H9 (cell line): ENCODE results near the gene SLC36A3. TPM values are rescaled to one million over a fixed set of nuclear protein-coding genes. Genes with fewer than 3 reads are reported as not detected.

Experiments
- DNase-seq: peaks from one replicate; pipeline ENCODE4 v3.0.0-alpha.2; 2017
- H2AFZ ChIP-seq: one replicate; pipeline ENCODE4 v1.6.1; 2013; ENCODE audit warnings: mild to moderate bottlenecking, low read length, control low read depth, moderate library complexity
- H2AK5ac ChIP-seq: 2 replicates; pipeline ENCODE4 v1.6.1; 2013; ENCODE audit warnings: low read length, control low read depth, mixed read lengths; ENCODE audit not compliant: insufficient read length
- H2BK120ac ChIP-seq: one replicate; pipeline ENCODE4 v1.6.1; 2013; ENCODE audit warnings: low read depth, mild to moderate bottlenecking, low read length, control low read depth, inconsistent platforms; ENCODE audit not compliant: poor library complexity, severe bottlenecking
- H2BK12ac ChIP-seq: 2 replicates; pipeline ENCODE4 v1.6.1; 2013; ENCODE audit warnings: low read length, control low read depth, mixed read lengths, low read depth; ENCODE audit not compliant: insufficient read length
- H2BK15ac ChIP-seq: 2 replicates; pipeline ENCODE4 v1.6.1; 2013; ENCODE audit warnings: low read depth, low read length, control low read depth
- H2BK20ac ChIP-seq: one replicate; pipeline ENCODE4 v1.6.1; 2013; ENCODE audit warnings: low read depth, mild to moderate bottlenecking, low read length, control low read depth, inconsistent platforms; ENCODE audit not compliant: poor library complexity, severe bottlenecking
- H2BK5ac ChIP-seq: 2 replicates; pipeline ENCODE4 v1.6.1; 2013; ENCODE audit warnings: low read length, control low read depth, mixed read lengths; ENCODE audit not compliant: insufficient read length
- H3K14ac ChIP-seq: 2 replicates; pipeline ENCODE4 v1.6.1; 2013; ENCODE audit warnings: low read length, control low read depth; ENCODE audit not compliant: insufficient read depth
- H3K18ac ChIP-seq: 2 replicates; pipeline ENCODE4 v1.6.1; 2013; ENCODE audit warnings: low read depth, mild to moderate bottlenecking, mixed read lengths, low read length, control low read depth; ENCODE audit not compliant: insufficient read length
- H3K23ac ChIP-seq: 2 replicates; pipeline ENCODE4 v1.6.1; 2013; ENCODE audit warnings: low read length, control low read depth, mixed read lengths, low read depth; ENCODE audit not compliant: insufficient read length
- H3K23me2 ChIP-seq: 2 replicates; pipeline ENCODE4 v1.6.1; 2013; ENCODE audit warnings: low read depth, mild to moderate bottlenecking, mixed read lengths, low read length, control low read depth; ENCODE audit not compliant: insufficient read length, poor library complexity, severe bottlenecking
- H3K27ac ChIP-seq: 2 replicates; pipeline ENCODE4 v1.5.1; 2013; ENCODE audit warnings: low read length, control low read depth, mixed read lengths, low read depth; ENCODE audit not compliant: insufficient read length
- H3K27me3 ChIP-seq: 2 replicates; pipeline ENCODE4 v1.6.1; 2013; ENCODE audit warnings: low read length, control low read depth, inconsistent platforms; ENCODE audit not compliant: insufficient read depth
- H3K4ac ChIP-seq: 2 replicates; pipeline ENCODE4 v1.6.1; 2013; ENCODE audit warnings: low read depth, mild to moderate bottlenecking, control low read depth, inconsistent platforms, low read length, moderate library complexity
- H3K4me1 ChIP-seq: 2 replicates; pipeline ENCODE4 v1.6.1; 2013; ENCODE audit warnings: low read length, control low read depth, inconsistent platforms; ENCODE audit not compliant: insufficient read depth
- H3K4me2 ChIP-seq: 2 replicates; pipeline ENCODE4 v1.6.1; 2013; ENCODE audit warnings: low read length, control low read depth, mixed read lengths; ENCODE audit not compliant: insufficient read length, insufficient read depth
- H3K56ac ChIP-seq: 2 replicates; pipeline ENCODE4 v1.6.1; 2013; ENCODE audit warnings: low read depth, mild to moderate bottlenecking, mixed read lengths, low read length, control low read depth; ENCODE audit not compliant: insufficient read length
- H3K79me1 ChIP-seq: 2 replicates; pipeline ENCODE4 v1.6.1; 2013; ENCODE audit warnings: low read depth, mild to moderate bottlenecking, moderate library complexity, low read length, control low read depth, inconsistent platforms; ENCODE audit not compliant: insufficient read depth, poor library complexity, severe bottlenecking
- H3K79me2 ChIP-seq: 2 replicates; pipeline ENCODE4 v1.6.1; 2013; ENCODE audit warnings: low read length, control low read depth, inconsistent platforms; ENCODE audit not compliant: insufficient read depth
- H3K9ac ChIP-seq: 2 replicates; pipeline ENCODE4 v1.6.1; 2013; ENCODE audit warnings: low read length, control low read depth, mixed read lengths; ENCODE audit not compliant: insufficient read length; ENCODE audit errors: extremely low read depth
- H3K9me3 ChIP-seq: one replicate; pipeline ENCODE4 v1.6.1; 2013; ENCODE audit warnings: low read depth, low read length, inconsistent platforms; ENCODE audit not compliant: control insufficient read depth
- H3T11ph ChIP-seq: one replicate; pipeline ENCODE4 v1.6.1; 2013; ENCODE audit warnings: mild to moderate bottlenecking, low read length, control low read depth, inconsistent platforms
- H4K20me1 ChIP-seq: one replicate; pipeline ENCODE4 v1.6.1; 2013; ENCODE audit not compliant: control insufficient read depth, insufficient read length, insufficient read depth
- H4K5ac ChIP-seq: 2 replicates; pipeline ENCODE4 v1.6.1; 2013; ENCODE audit warnings: low read depth, mild to moderate bottlenecking, mixed read lengths, low read length, control low read depth; ENCODE audit not compliant: insufficient read length
- H4K8ac ChIP-seq: replicated peaks from 2 replicates; pipeline ENCODE4 v1.6.1; 2013; ENCODE audit warnings: low read length, control low read depth, mixed read lengths, low read depth; ENCODE audit not compliant: insufficient read length
- H4K91ac ChIP-seq: 2 replicates; pipeline ENCODE4 v1.6.1; 2013; ENCODE audit warnings: low read depth, mild to moderate bottlenecking, moderate library complexity, mixed read lengths, low read length, control low read depth; ENCODE audit not compliant: insufficient read length
- H3K27ac Mint-ChIP-seq, 3 experiments: 2 replicates in 2 of 3; 3 replicates in 1 of 3; pipeline ENCODE4 v1.8.0; 2020 to 2021; ENCODE audit warnings: mixed read lengths in 3 of 3, mild to moderate bottlenecking in 1 of 3, moderate library complexity in 1 of 3
- H3K27me3 Mint-ChIP-seq: 2 replicates; pipeline ENCODE4 v1.8.0; 2021; ENCODE audit warnings: low read depth, mild to moderate bottlenecking, moderate library complexity, mixed read lengths
- H3K36me3 Mint-ChIP-seq, 3 experiments: 2 replicates in 2 of 3; 3 replicates in 1 of 3; pipeline ENCODE4 v1.8.0; 2020 to 2021; ENCODE audit warnings: low read depth in 3 of 3, mixed read lengths in 3 of 3; ENCODE audit not compliant: insufficient read depth in 1 of 3
- H3K4me1 Mint-ChIP-seq, 2 experiments: 2 replicates each; pipeline ENCODE4 v1.8.0; 2020; ENCODE audit warnings: mixed read lengths in 2 of 2
- H3K4me3 Mint-ChIP-seq, 2 experiments: 2 replicates in 1 of 2; 3 replicates in 1 of 2; pipeline ENCODE4 v1.8.0; 2020 to 2021; ENCODE audit warnings: mild to moderate bottlenecking in 2 of 2, mixed read lengths in 2 of 2, moderate library complexity in 1 of 2
- H3K9me3 Mint-ChIP-seq, 2 experiments: 2 replicates in 1 of 2; 3 replicates in 1 of 2; pipeline ENCODE4 v1.8.0; 2020; ENCODE audit warnings: mild to moderate bottlenecking in 2 of 2, mixed read lengths in 2 of 2, moderate library complexity in 1 of 2
- WGBS: extraction: QIAGEN DNeasy Blood & Tissue Kit; methylation state at CpG from one replicate; pipeline ENCODE4 v1.1.7; 2013; ENCODE audit warnings: missing lambda C conversion rate, low lambda C conversion rate, mixed read lengths; ENCODE audit not compliant: insufficient read length; ENCODE audit errors: extremely low coverage; 5-methylcytosine and 5-hydroxymethylcytosine counted together
- total RNA-seq: library from RNA; stranded (reverse); gene quantifications from 2 replicates; pipeline ENCODE4 v1.2.1, GENCODE V29; 2021
- TF ChIP-seq, protein P1 (sequence below): fragments of 200-600 bp; sonication (generic); conservative IDR thresholded peaks from 3 replicates; pipeline ENCODE4 v1.8.0; 2021; ENCODE audit warnings: antibody characterized with exemption, mild to moderate bottlenecking

The SLC36A3 gene
- total RNA-seq, 1 experiment from 2014 or later, result not detected

DNA sequence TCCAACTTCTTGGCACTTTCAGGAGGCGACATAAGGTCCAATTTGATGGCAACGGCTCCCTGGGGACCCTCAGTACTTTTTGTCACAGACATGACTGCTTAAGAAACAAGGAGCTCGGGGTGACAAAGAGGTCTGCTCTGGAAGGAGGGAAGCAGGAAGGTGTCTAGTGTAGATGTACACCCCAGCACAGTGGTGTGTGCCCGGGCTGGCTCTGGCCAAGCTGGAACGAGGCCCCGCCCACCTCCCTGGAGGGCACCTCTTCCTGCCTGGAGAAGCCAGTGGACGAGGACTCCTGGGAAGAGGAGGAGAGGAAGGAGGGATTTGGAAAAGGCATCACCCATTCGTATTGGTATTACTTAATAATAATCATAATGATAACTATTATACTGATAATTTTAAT lies 43.8 kb upstream of the SLC36A3 start, which contains the start of gene SLC36A2:
TSS of gene SLC36A2 (minus strand) at position 191 of the 400 bp plus-strand sequence. CDS start at position 92, 99 bp downstream.
- H3K14ac ChIP-seq, result no peak within 1 kb of the TSS
- H3K79me1 ChIP-seq, result no peaks in the 10 kb centered on the region
- H2BK5ac ChIP-seq, result no peak within 1 kb of the TSS
- H3K4me2 ChIP-seq, result no peak within 1 kb of the TSS
- H3K4me1 Mint-ChIP-seq, result peaks cover 48 to 57% of the 10 kb centered on the region in 2 experiments
- no peaks in the 10 kb centered on the region for H3K79me2 ChIP-seq
- peaks cover 94% of the 10 kb centered on the region for H3K27me3 Mint-ChIP-seq
- WGBS, result no CpG with 5 or more reads among the region's 8 CpGs
- H3K4me3 Mint-ChIP-seq, result no peak within 1 kb of the TSS
- no peak within 1 kb of the TSS for H3K27ac ChIP-seq
- no peak within 1 kb of the TSS for H2BK120ac ChIP-seq
- H3K4me1 ChIP-seq, result peaks cover 3% of the 10 kb centered on the region; the same call in 1 of the 2 replicates
- H3K4ac ChIP-seq, result no peak within 1 kb of the TSS
- H3K27ac Mint-ChIP-seq, result no peak within 1 kb of the TSS
- no peak within 1 kb of the TSS for H3T11ph ChIP-seq
- no peaks in the 10 kb centered on the region for H3K9me3 Mint-ChIP-seq
- H4K20me1 ChIP-seq, result no peaks in the 10 kb centered on the region
- H3K23me2 ChIP-seq, result no peaks in the 10 kb centered on the region
- H4K91ac ChIP-seq, result no peak within 1 kb of the TSS
- TF ChIP-seq, protein P1, sequence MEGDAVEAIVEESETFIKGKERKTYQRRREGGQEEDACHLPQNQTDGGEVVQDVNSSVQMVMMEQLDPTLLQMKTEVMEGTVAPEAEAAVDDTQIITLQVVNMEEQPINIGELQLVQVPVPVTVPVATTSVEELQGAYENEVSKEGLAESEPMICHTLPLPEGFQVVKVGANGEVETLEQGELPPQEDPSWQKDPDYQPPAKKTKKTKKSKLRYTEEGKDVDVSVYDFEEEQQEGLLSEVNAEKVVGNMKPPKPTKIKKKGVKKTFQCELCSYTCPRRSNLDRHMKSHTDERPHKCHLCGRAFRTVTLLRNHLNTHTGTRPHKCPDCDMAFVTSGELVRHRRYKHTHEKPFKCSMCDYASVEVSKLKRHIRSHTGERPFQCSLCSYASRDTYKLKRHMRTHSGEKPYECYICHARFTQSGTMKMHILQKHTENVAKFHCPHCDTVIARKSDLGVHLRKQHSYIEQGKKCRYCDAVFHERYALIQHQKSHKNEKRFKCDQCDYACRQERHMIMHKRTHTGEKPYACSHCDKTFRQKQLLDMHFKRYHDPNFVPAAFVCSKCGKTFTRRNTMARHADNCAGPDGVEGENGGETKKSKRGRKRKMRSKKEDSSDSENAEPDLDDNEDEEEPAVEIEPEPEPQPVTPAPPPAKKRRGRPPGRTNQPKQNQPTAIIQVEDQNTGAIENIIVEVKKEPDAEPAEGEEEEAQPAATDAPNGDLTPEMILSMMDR, result no peak
- DNase-seq, result no peak
- no peaks in the 10 kb centered on the region; the same call in 1 of the 2 replicates for H3K27me3 ChIP-seq
- H3K18ac ChIP-seq, result no peak within 1 kb of the TSS
- no peak within 1 kb of the TSS for H2AK5ac ChIP-seq
- no peak within 1 kb of the TSS for H4K8ac ChIP-seq
- no peak within 1 kb of the TSS for H2BK20ac ChIP-seq
- no peak within 1 kb of the TSS for H3K23ac ChIP-seq
- no peak within 1 kb of the TSS for H3K9ac ChIP-seq
- no peaks in the 10 kb centered on the region for H3K36me3 Mint-ChIP-seq
- H2BK12ac ChIP-seq, result no peak within 1 kb of the TSS
- no peak within 1 kb of the TSS for H2BK15ac ChIP-seq
- no peak within 1 kb of the TSS for H3K56ac ChIP-seq
- H3K9me3 ChIP-seq, result no peaks in the 10 kb centered on the region
- H2AFZ ChIP-seq, result no peak within 1 kb of the TSS
- no peak within 1 kb of the TSS for H4K5ac ChIP-seq
